GM23338 (cell line): ENCODE measurements around the gene CTDSPL. TPM values are rescaled to one million over a fixed set of nuclear protein-coding genes. Genes with fewer than 3 reads are reported as not detected.

Experiments used
- ATAC-seq: fragments of 200-7000 bp; cut with Tn5 transposase; 3 replicates; pipeline ENCODE4 v1.9.1; 2020
- DNase-seq: peaks from one replicate; pipeline ENCODE4 v3.0.0-alpha.2; 2015; ENCODE audit warnings: low spot score
- H2AFZ ChIP-seq: fragments of 200-600 bp; sonication (generic); 2 replicates; pipeline ENCODE4 v1.8.0; 2016; ENCODE audit warnings: antibody characterized with exemption, mild to moderate bottlenecking, moderate library complexity
- H3F3A ChIP-seq: fragments of 200-600 bp; sonication (generic); replicated peaks from 2 replicates; pipeline ENCODE4 v1.8.0; 2017; ENCODE audit warnings: antibody characterized with exemption, mixed run types, low read depth
- H3K27ac ChIP-seq: fragments of 200-600 bp; sonication (generic); 2 replicates; pipeline ENCODE4 v1.6.1; 2016; ENCODE audit warnings: low read depth
- H3K27me3 ChIP-seq: fragments of 200-600 bp; sonication (generic); 2 replicates; pipeline ENCODE4 v1.8.0; 2016; ENCODE audit warnings: mild to moderate bottlenecking, mixed run types, moderate library complexity; ENCODE audit not compliant: insufficient read depth
- H3K36me3 ChIP-seq: fragments of 200-600 bp; sonication (generic); 2 replicates; pipeline ENCODE4 v1.8.0; 2016; ENCODE audit warnings: mild to moderate bottlenecking; ENCODE audit not compliant: insufficient read depth
- H3K4me1 ChIP-seq: fragments of 200-600 bp; sonication (generic); 2 replicates; pipeline ENCODE4 v1.8.0; 2016; ENCODE audit warnings: mild to moderate bottlenecking, moderate library complexity; ENCODE audit not compliant: insufficient read depth
- H3K4me2 ChIP-seq: fragments of 200-600 bp; sonication (generic); 2 replicates; pipeline ENCODE4 v1.7.1; 2017; ENCODE audit warnings: mixed run types
- H3K4me3 ChIP-seq: fragments of 200-600 bp; sonication (generic); 2 replicates; pipeline ENCODE4 v1.6.1; 2016; ENCODE audit warnings: mixed run types
- H3K79me2 ChIP-seq: fragments of 200-600 bp; sonication (generic); replicated peaks from 2 replicates; pipeline ENCODE4 v1.8.0; 2017; ENCODE audit warnings: mild to moderate bottlenecking; ENCODE audit not compliant: insufficient read depth
- H3K9me2 ChIP-seq: fragments of 200-600 bp; sonication (generic); 2 replicates; pipeline ENCODE4 v1.8.0; 2017; ENCODE audit not compliant: insufficient read depth
- H4K20me1 ChIP-seq: fragments of 200-600 bp; sonication (generic); replicated peaks from 2 replicates; pipeline ENCODE4 v1.8.0; 2017; ENCODE audit warnings: mild to moderate bottlenecking; ENCODE audit not compliant: insufficient read depth
- H3K27ac Mint-ChIP-seq: 2 replicates; pipeline ENCODE4 v1.8.0; 2020; ENCODE audit warnings: inconsistent platforms, mild to moderate bottlenecking, moderate library complexity, mixed read lengths
- H3K27me3 Mint-ChIP-seq: 3 replicates; pipeline ENCODE4 v1.8.0; 2022; ENCODE audit warnings: low read depth, mild to moderate bottlenecking, moderate library complexity, mixed read lengths, inconsistent platforms; ENCODE audit not compliant: insufficient read depth, poor library complexity
- H3K36me3 Mint-ChIP-seq: 3 replicates; pipeline ENCODE4 v1.8.0; 2021; ENCODE audit warnings: low read depth, mild to moderate bottlenecking, inconsistent platforms, moderate library complexity, mixed read lengths
- H3K4me1 Mint-ChIP-seq: 3 replicates; pipeline ENCODE4 v1.8.0; 2020; ENCODE audit warnings: mild to moderate bottlenecking, inconsistent platforms, mixed read lengths
- H3K4me3 Mint-ChIP-seq: 3 replicates; pipeline ENCODE4 v1.8.0; 2021; ENCODE audit warnings: moderate library complexity, mild to moderate bottlenecking, inconsistent platforms, mixed read lengths
- H3K9me3 Mint-ChIP-seq: 3 replicates; pipeline ENCODE4 v1.8.0; 2020; ENCODE audit warnings: moderate library complexity, mild to moderate bottlenecking, inconsistent platforms, mixed read lengths
- CREB1 ChIP-seq: fragments of 250-450 bp; sonication (Bioruptor Pico); IDR thresholded peaks from 2 replicates; pipeline ENCODE4 v1.5.0; 2020; ENCODE audit warnings: low read depth, mild to moderate bottlenecking, moderate library complexity
- EZH2phosphoT487 ChIP-seq: fragments of 200-600 bp; sonication (generic); IDR thresholded peaks from one replicate; pipeline ENCODE4 v1.8.1; 2018; ENCODE audit warnings: antibody characterized with exemption; ENCODE audit not compliant: unreplicated experiment
- JUNB ChIP-seq: IDR thresholded peaks from one replicate; pipeline ENCODE4 v1.6.1; 2016; ENCODE audit warnings: antibody characterized with exemption; ENCODE audit not compliant: unreplicated experiment
- POLR2AphosphoS5 ChIP-seq: IDR thresholded peaks from 2 replicates; pipeline ENCODE4 v1.6.1; 2016; ENCODE audit warnings: antibody characterized with exemption, low read depth
- REST ChIP-seq: IDR thresholded peaks from one replicate; pipeline ENCODE4 v1.6.1; 2018; ENCODE audit warnings: antibody characterized with exemption; ENCODE audit not compliant: unreplicated experiment
- STAT1 ChIP-seq: IDR thresholded peaks from one replicate; pipeline ENCODE4 v1.6.1; 2016; ENCODE audit warnings: antibody characterized with exemption; ENCODE audit not compliant: unreplicated experiment
- polyA plus RNA-seq: library from polyadenylated mRNA; unstranded; fragments of >200 nt; fragmentation: Nextera tagmentation; extraction: Ambion mirVana; gene quantifications from 2 replicates; pipeline ENCODE4 v1.2.1, GENCODE V29; 2016
- total RNA-seq: library from RNA; depleted of rRNA; stranded (reverse); fragments of >200 nt; shearing (Covaris generic); gene quantifications from 2 replicates; pipeline ENCODE4 v1.2.3, GENCODE V29; 2014
- TF ChIP-seq, protein P1 (sequence below): IDR thresholded peaks from 2 replicates; pipeline ENCODE4 v1.6.1; 2016; ENCODE audit warnings: antibody characterized with exemption
- TF ChIP-seq, protein P2 (sequence below), 2 experiments: fragments of 200-600 bp in 1 of 2; sonication (generic) in 1 of 2; conservative IDR thresholded peaks; 2 replicates each; pipeline versions ENCODE4 v1.5.1 to v1.6.1; 2016 to 2017; ENCODE audit warnings: antibody characterized with exemption in 2 of 2, low read depth in 2 of 2, mild to moderate bottlenecking in 2 of 2, moderate library complexity in 1 of 2

Gene CTDSPL
- total and polyA plus RNA-seq, 2 experiments from 2014 or later = 23.2 to 42.0 TPM

DNA sequence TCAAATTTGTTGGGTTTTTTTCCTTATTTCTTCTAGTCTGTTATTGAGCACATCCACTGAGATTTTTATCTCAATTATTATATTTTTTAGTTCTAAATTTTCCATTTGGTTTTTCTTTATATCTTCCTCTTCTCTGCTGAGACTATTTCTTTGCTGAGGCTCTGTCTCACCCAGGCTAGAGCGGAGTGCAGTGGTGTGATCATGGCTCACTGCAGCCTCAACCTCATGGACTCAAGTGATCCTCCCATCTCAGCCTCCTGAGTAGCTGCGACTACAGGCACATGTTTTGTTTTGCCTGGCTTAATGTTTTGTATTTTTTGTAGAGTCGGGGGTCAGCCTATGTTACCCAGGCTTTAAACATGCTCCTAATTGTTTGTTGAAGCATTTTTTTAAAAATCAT is 10.2 kb downstream of the CTDSPL start:
- H3K4me3 Mint-ChIP-seq = no peak overlapping the region
- Histone ChIP-seq H3K27ac (no peak overlapping the region), H3K79me2 (peaks cover 96% of the 10 kb centered on the region), H3K4me2 (no peak overlapping the region), H2AFZ (no peak overlapping the region), H3K27me3 (no peaks in the 10 kb centered on the region), H3F3A (no peaks in the 10 kb centered on the region), H3K36me3 (no peaks in the 10 kb centered on the region), H3K9me2 (no peaks in the 10 kb centered on the region; the same call in 1 of the 2 replicates), H4K20me1 (peaks cover 9% of the 10 kb centered on the region), H3K4me1 (peaks cover 9% of the 10 kb centered on the region; the same call in 1 of the 2 replicates), H3K4me3 (no peak overlapping the region)
- peaks cover 3% of the 10 kb centered on the region for H3K27me3 Mint-ChIP-seq
- no peak for ATAC-seq
- H3K4me1 Mint-ChIP-seq = peaks cover 12% of the 10 kb centered on the region; the same call in 2 of the 3 replicates
- H3K9me3 Mint-ChIP-seq = no peaks in the 10 kb centered on the region; the same call in 2 of the 3 replicates
- no peak for DNase-seq
- H3K27ac Mint-ChIP-seq = no peak overlapping the region
- TF ChIP-seq, protein P1, sequence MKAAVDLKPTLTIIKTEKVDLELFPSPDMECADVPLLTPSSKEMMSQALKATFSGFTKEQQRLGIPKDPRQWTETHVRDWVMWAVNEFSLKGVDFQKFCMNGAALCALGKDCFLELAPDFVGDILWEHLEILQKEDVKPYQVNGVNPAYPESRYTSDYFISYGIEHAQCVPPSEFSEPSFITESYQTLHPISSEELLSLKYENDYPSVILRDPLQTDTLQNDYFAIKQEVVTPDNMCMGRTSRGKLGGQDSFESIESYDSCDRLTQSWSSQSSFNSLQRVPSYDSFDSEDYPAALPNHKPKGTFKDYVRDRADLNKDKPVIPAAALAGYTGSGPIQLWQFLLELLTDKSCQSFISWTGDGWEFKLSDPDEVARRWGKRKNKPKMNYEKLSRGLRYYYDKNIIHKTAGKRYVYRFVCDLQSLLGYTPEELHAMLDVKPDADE = no peak
- TF ChIP-seq STAT1 (no peak), JUNB (no peak), REST (no peak), EZH2phosphoT487 (no peak), POLR2AphosphoS5 (no peak)
- H3K36me3 Mint-ChIP-seq = no peaks in the 10 kb centered on the region

DNA sequence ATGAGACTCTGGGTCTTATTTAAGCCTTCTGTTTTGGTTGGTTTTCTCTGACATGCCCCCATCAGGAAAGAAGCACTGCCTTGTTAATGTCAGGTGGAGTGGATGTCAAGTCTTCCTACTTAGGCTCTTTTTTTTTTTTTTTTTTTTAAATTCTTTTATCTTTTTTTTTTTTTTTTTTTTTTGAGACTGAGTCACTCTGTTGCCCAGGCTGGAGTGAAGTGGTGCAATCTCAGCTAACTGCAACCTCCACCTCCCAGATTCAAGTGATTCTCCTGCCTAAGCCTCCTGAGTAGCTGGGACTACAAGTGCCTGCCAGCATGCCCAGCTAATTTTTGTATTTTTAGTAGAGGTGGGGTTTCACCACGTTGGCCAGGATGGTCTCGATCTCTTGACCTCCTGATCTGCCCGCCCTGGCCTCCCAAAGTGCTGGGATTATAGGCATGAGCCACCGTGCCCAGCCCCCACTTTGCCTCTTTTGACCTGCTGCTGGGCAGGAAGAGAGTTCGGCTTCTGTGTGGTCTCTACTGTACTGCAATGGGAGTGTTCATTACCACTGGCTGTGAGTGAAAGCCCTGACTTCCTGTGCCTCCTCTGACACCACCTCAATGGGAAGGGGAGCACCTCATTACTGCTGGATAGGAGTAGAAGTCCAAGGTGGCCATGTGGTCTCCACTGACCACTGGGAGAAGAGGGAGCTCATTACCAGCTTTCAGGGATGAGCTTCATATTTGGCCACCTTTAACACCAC is 10.9 kb downstream of the CTDSPL start:
- no peaks in the 10 kb centered on the region; the same call in 2 of the 3 replicates for H3K9me3 Mint-ChIP-seq
- Histone ChIP-seq H3K4me1 (peaks cover 9% of the 10 kb centered on the region; the same call in 1 of the 2 replicates), H3K4me2 (peak overlapping the region; percentile 58; the same call in 1 of the 2 replicates), H2AFZ (no peak overlapping the region), H3K27me3 (no peaks in the 10 kb centered on the region), H4K20me1 (peaks cover 9% of the 10 kb centered on the region), H3F3A (no peaks in the 10 kb centered on the region), H3K36me3 (no peaks in the 10 kb centered on the region), H3K9me2 (no peaks in the 10 kb centered on the region; the same call in 1 of the 2 replicates), H3K4me3 (no peak overlapping the region), H3K79me2 (peaks cover 96% of the 10 kb centered on the region), H3K27ac (no peak overlapping the region)
- peak overlapping the region; percentile 25; the same call in 1 of the 3 replicates for H3K4me3 Mint-ChIP-seq
- no peak overlapping the region for H3K27ac Mint-ChIP-seq
- ATAC-seq (peak; percentile 31; the same call in 1 of the 3 replicates), DNase-seq (peak; percentile 13)
- peaks cover 3% of the 10 kb centered on the region for H3K27me3 Mint-ChIP-seq
- H3K36me3 Mint-ChIP-seq = peaks cover 4% of the 10 kb centered on the region; the same call in 2 of the 3 replicates
- TF ChIP-seq REST (no peak), JUNB (no peak), CREB1 (CRISPR knock-in tag) (no peak)
- TF ChIP-seq, protein P1 = no peak
- TF ChIP-seq, protein P2, sequence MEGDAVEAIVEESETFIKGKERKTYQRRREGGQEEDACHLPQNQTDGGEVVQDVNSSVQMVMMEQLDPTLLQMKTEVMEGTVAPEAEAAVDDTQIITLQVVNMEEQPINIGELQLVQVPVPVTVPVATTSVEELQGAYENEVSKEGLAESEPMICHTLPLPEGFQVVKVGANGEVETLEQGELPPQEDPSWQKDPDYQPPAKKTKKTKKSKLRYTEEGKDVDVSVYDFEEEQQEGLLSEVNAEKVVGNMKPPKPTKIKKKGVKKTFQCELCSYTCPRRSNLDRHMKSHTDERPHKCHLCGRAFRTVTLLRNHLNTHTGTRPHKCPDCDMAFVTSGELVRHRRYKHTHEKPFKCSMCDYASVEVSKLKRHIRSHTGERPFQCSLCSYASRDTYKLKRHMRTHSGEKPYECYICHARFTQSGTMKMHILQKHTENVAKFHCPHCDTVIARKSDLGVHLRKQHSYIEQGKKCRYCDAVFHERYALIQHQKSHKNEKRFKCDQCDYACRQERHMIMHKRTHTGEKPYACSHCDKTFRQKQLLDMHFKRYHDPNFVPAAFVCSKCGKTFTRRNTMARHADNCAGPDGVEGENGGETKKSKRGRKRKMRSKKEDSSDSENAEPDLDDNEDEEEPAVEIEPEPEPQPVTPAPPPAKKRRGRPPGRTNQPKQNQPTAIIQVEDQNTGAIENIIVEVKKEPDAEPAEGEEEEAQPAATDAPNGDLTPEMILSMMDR (conservative IDR thresholded peaks at IDR 0.05; ENCODE audit: low read depth in 2 of 2) = no peak
- peaks cover 12% of the 10 kb centered on the region; the same call in 2 of the 3 replicates for H3K4me1 Mint-ChIP-seq
